Inflammatory macrophage (primary cell): ENCODE results near the gene TPRA1.

Source experiments
- DNase-seq, 2 donors: peaks; one replicate each; pipeline ENCODE4 v3.0.0-alpha.2; 2020 to 2022
- total RNA-seq, 18 experiments: gene quantifications; one replicate each; lab custom pipeline; 2026; ENCODE audit warnings: mixed read lengths in 6 of 18, inconsistent platforms in 2 of 18; lab: John Stamatoyannopoulos, UW

TPRA1 gene
- total RNA-seq: 37.0 to 130 (median 57.0) reads per million in 18 experiments

GRCh38 chr3:127590593-127591465 lies at the start of gene TPRA1:
TPRA1 (minus strand) TSS chr3:127590733; CDS start chr3:127580146, 10,587 bp downstream.
- peak; percentile 96 to 98 for DNase-seq

- no peak for DNase-seq
Observed at GRCh38 chr3:127640042-127640355, 49.5 kb upstream of the TPRA1 start.

- no peak for DNase-seq
Observed at GRCh38 chr3:127639173-127640041, 48.9 kb upstream of the TPRA1 start.

- no peak for DNase-seq
Observed at GRCh38 chr3:127637971-127638370, 47.4 kb upstream of the TPRA1 start.

- DNase-seq: no peak
Observed at GRCh38 chr3:127637546-127637945, 47.0 kb upstream of the TPRA1 start.

GRCh38 chr3:127634653-127635052 lies 44.1 kb upstream of the TPRA1 start:
- DNase-seq: no peak

GRCh38 chr3:127632035-127632820 lies 41.7 kb upstream of the TPRA1 start:
- DNase-seq: no peak

- no peak for DNase-seq
Observed at GRCh38 chr3:127630811-127631714, 40.5 kb upstream of the TPRA1 start.

GRCh38 chr3:127629467-127630403 lies 39.2 kb upstream of the TPRA1 start:
- no peak for DNase-seq

- peak; percentile 26 to 53 for DNase-seq
Observed at GRCh38 chr3:127628788-127629466, 38.4 kb upstream of the TPRA1 start, which contains the start of gene PODXL2. PODXL2 (plus strand) TSS chr3:127629185; CDS start chr3:127629220, 35 bp downstream.

GRCh38 chr3:127628426-127628787 lies 37.9 kb upstream of the TPRA1 start:
- DNase-seq: no peak

GRCh38 chr3:127625821-127626220 lies 35.3 kb upstream of the TPRA1 start:
- DNase-seq: no peak

- no peak for DNase-seq
Observed at GRCh38 chr3:127624063-127624462, 33.5 kb upstream of the TPRA1 start.

- no peak for DNase-seq
Observed at GRCh38 chr3:127622772-127623576, 32.4 kb upstream of the TPRA1 start.

- no peak for DNase-seq
Observed at GRCh38 chr3:127622031-127622430, 31.5 kb upstream of the TPRA1 start.

- DNase-seq: no peak
Observed at GRCh38 chr3:127620637-127621375, 30.3 kb upstream of the TPRA1 start.

- no peak for DNase-seq
Observed at GRCh38 chr3:127618891-127619290, 28.4 kb upstream of the TPRA1 start.
